RWPE2 (cell line): ENCODE measurements around the gene ZBTB20.

Experiments used
- ATAC-seq: fragments of 200-7000 bp; cut with Tn5 transposase; 3 replicates; pipeline ENCODE4 v1.9.1; 2021; ENCODE audit warnings: low read depth
- DNase-seq: peaks from one replicate; pipeline ENCODE4 v3.0.0-alpha.2; 2020; ENCODE audit warnings: low spot score
- H3K27ac ChIP-seq: fragments of 450-650 bp; 2 replicates; pipeline ENCODE4 v1.5.1; 2017; ENCODE audit warnings: mild to moderate bottlenecking; ENCODE audit not compliant: poor library complexity, severe bottlenecking
- H3K27me3 ChIP-seq: fragments of 250-450 bp; sonication (Bioruptor Pico); 2 replicates; pipeline ENCODE4 v1.5.1; 2021; ENCODE audit warnings: mild to moderate bottlenecking, moderate library complexity; ENCODE audit not compliant: insufficient read depth, poor library complexity, severe bottlenecking
- H3K36me3 ChIP-seq: fragments of 250-450 bp; sonication (Bioruptor Pico); 2 replicates; pipeline ENCODE4 v1.5.1; 2020; ENCODE audit warnings: low read depth, mild to moderate bottlenecking, moderate library complexity
- H3K4me1 ChIP-seq: fragments of 250-450 bp; sonication (Bioruptor Pico); 2 replicates; pipeline ENCODE4 v1.5.1; 2021; ENCODE audit warnings: mild to moderate bottlenecking, moderate library complexity; ENCODE audit not compliant: insufficient read depth, poor library complexity, severe bottlenecking
- H3K4me3 ChIP-seq: fragments of 250-450 bp; sonication (Bioruptor Pico); 2 replicates; pipeline ENCODE4 v1.5.1; 2021; ENCODE audit warnings: mild to moderate bottlenecking, moderate library complexity; ENCODE audit not compliant: severe bottlenecking
- H3K9me3 ChIP-seq: fragments of 250-450 bp; sonication (Bioruptor Pico); 2 replicates; pipeline ENCODE4 v1.5.1; 2021; ENCODE audit warnings: mild to moderate bottlenecking, moderate library complexity; ENCODE audit not compliant: severe bottlenecking
- TF ChIP-seq, protein P1 (sequence below): fragments of 450-650 bp; IDR thresholded peaks from one replicate; pipeline ENCODE4 v1.5.1; 2017; ENCODE audit warnings: mild to moderate bottlenecking, moderate library complexity; ENCODE audit not compliant: poor library complexity, severe bottlenecking

ZBTB20 gene

DNA sequence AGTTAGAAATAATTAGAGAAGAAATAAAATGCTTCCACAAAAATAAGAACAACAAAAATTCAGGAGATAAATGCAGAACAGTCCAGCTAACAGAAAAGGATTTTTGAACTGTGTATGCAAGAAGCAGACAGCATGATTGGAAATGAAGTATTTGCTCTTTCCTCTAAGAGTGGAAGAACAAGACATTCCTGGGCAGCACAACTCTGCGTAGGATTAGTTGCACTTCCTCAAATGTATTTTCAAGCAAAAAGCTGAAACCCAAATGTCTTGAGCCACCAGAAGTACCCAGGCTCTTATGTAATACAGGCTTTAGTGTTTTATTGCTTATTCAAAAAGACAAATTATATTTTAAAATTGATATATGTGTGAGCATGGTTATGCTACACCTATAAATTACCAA is 127.2 kb downstream of the ZBTB20 start:
- no peak for ATAC-seq
- H3K27ac ChIP-seq = no peak overlapping the region
- no peak overlapping the region for H3K4me3 ChIP-seq
- no peaks in the 10 kb centered on the region for H3K36me3 ChIP-seq
- no peak for DNase-seq
- peaks cover 3% of the 10 kb centered on the region for H3K27me3 ChIP-seq
- H3K4me1 ChIP-seq = no peaks in the 10 kb centered on the region
- TF ChIP-seq, protein P1, sequence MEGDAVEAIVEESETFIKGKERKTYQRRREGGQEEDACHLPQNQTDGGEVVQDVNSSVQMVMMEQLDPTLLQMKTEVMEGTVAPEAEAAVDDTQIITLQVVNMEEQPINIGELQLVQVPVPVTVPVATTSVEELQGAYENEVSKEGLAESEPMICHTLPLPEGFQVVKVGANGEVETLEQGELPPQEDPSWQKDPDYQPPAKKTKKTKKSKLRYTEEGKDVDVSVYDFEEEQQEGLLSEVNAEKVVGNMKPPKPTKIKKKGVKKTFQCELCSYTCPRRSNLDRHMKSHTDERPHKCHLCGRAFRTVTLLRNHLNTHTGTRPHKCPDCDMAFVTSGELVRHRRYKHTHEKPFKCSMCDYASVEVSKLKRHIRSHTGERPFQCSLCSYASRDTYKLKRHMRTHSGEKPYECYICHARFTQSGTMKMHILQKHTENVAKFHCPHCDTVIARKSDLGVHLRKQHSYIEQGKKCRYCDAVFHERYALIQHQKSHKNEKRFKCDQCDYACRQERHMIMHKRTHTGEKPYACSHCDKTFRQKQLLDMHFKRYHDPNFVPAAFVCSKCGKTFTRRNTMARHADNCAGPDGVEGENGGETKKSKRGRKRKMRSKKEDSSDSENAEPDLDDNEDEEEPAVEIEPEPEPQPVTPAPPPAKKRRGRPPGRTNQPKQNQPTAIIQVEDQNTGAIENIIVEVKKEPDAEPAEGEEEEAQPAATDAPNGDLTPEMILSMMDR = no peak
- H3K9me3 ChIP-seq = no peaks in the 10 kb centered on the region

DNA sequence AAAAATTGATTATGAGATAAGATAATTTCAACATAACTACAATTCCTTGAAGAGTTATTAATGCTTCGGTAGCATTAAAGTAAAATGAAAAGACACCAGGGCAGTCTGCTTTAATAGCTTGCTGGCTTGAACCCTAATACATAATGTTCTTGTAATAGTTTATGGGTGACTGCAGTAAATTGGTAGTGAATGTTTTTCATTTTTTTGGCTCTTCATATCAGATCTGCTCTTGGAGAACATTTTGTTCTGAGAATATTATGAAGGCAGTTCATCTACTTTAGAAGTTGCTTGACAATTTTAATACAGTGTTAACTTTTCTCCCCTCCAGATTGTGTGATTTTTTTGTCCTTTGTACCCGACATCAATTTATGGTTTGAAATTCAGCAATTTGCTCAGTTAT is 128.4 kb downstream of the ZBTB20 start:
- no peak overlapping the region for H3K27ac ChIP-seq
- no peak for DNase-seq

DNA sequence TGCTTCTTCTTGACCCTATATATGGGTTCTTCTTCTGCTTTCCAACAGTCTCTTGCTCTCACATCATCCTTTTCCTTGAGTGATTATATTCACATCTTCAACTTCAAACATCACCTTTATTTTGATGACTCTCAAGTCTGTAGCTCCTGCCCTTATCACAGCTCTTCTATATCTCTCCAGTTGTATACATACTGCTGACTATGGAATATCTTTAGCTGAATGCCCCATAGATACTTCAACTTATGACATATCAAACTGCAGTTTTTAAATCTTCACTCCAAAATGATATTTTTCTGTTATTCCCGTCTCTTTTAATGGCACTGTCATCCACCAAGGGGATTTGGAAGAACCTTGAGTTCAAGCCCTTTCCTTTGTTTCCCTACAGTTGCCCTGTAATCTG is 139.1 kb downstream of the ZBTB20 start:
- Histone ChIP-seq H3K27me3 (no peaks in the 10 kb centered on the region), H3K4me3 (no peak overlapping the region), H3K4me1 (no peaks in the 10 kb centered on the region), H3K9me3 (no peaks in the 10 kb centered on the region), H3K36me3 (no peaks in the 10 kb centered on the region), H3K27ac (no peak overlapping the region)
- DNase-seq = no peak
- TF ChIP-seq, protein P1 = no peak
- no peak for ATAC-seq

More for the DNA sequence above, 128.4 kb downstream of the ZBTB20 start:
- TF ChIP-seq, protein P1 = no peak
- H3K27me3 ChIP-seq = peaks cover 3% of the 10 kb centered on the region
- no peak overlapping the region for H3K4me3 ChIP-seq
- H3K9me3 ChIP-seq = no peaks in the 10 kb centered on the region
- no peaks in the 10 kb centered on the region for H3K4me1 ChIP-seq
- H3K36me3 ChIP-seq = no peaks in the 10 kb centered on the region
- ATAC-seq = no peak

DNA sequence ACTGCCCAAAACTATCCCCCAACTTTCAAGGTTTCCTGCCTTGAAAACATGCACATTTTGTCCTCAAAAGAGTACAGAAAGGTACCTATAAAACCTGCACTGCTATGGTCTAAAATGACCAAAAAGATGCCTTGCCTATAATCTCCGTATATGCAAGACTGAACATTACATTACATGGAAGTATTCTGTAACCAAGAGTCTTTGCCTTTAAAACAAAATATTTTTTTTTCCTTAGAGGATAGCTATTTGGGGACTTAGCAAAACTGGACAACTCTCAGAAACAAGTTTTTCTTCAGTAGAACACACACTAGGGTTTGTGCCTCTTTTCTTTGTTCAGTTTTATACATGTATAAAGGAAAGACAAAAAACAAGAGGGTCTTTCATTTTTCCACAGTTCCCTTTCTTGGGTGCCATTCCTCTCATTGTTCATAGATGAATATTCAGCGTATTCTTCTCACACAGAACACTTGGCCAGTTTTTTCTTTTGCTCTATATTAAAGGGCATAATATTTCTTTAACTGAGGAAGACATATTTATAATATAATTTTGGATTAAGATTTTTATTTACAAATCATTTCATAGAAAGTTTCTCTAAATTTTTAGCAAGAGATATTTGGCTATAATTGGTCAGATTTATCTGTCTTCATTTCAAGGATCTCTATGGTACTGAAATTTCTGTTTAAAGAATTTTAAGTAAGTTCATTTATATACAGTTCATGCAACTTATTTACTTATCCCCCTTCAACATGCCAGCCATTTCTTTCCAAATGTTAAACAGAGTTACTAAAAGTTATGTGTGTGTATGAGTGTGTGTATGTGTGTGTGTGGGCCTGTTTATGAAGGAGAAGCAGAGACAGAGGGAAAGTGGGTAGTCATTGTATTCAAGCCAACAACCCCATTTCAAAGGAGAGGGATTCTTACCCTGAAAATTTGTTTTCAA is 142.6 kb downstream of the ZBTB20 start:
- no peaks in the 10 kb centered on the region for H3K36me3 ChIP-seq
- H3K27ac ChIP-seq = no peak overlapping the region
- H3K4me1 ChIP-seq = no peaks in the 10 kb centered on the region
- TF ChIP-seq, protein P1 = no peak
- DNase-seq (no peak), ATAC-seq (no peak)
- no peaks in the 10 kb centered on the region for H3K9me3 ChIP-seq
- H3K27me3 ChIP-seq = no peaks in the 10 kb centered on the region
- H3K4me3 ChIP-seq = no peak overlapping the region
